Ascending aorta (tissue), 2 donors: ENCODE data around the gene PPM1M. TPM values are rescaled to one million over a fixed set of nuclear protein-coding genes. Genes with fewer than 3 reads are reported as not detected.

Experiments used
- DNase-seq, 2 donors: peaks; one replicate each; pipeline ENCODE4 v3.0.0-alpha.2; 2019; ENCODE audit warnings: low spot score in 2 of 2
- H3K27ac ChIP-seq, 2 donors: fragments of 200-600 bp; sonication (generic); one replicate each; pipeline ENCODE4 v1.5.1; 2016 to 2017; ENCODE audit warnings: mild to moderate bottlenecking in 1 of 2
- H3K27me3 ChIP-seq: fragments of 200-600 bp; sonication (generic); one replicate; pipeline ENCODE4 v1.5.1; 2017
- H3K36me3 ChIP-seq, 2 donors: fragments of 200-600 bp; sonication (generic); one replicate each; pipeline ENCODE4 v1.5.1; 2016
- H3K4me1 ChIP-seq, 2 donors: fragments of 200-600 bp; sonication (generic); one replicate each; pipeline ENCODE4 v1.5.1; 2016 to 2017; ENCODE audit warnings: mild to moderate bottlenecking in 1 of 2
- H3K4me3 ChIP-seq, 2 donors: fragments of 200-600 bp; sonication (generic); one replicate each; pipeline ENCODE4 v1.5.1; 2016 to 2017; ENCODE audit warnings: mild to moderate bottlenecking in 1 of 2
- H3K9me3 ChIP-seq, 2 donors: fragments of 200-600 bp; sonication (generic); one replicate each; pipeline ENCODE4 v1.5.1; 2016
- CTCF ChIP-seq, 3 experiments: fragments of 200-600 bp in 2 of 3; fragments of 450-650 bp in 1 of 3; sonication (generic) in 2 of 3; IDR thresholded peaks; one replicate each; pipeline ENCODE4 v1.5.1; 2016 to 2019; ENCODE audit warnings: antibody characterized with exemption in 3 of 3, mild to moderate bottlenecking in 1 of 3, moderate library complexity in 1 of 3
- intact Hi-C: fragments of 100-400 bp; cut with DNase I; formaldehyde crosslinking; loops from one replicate; pipeline ENCODE4 v1.15.1; 2023
- total RNA-seq: library from RNA; depleted of rRNA; stranded (reverse); fragments of >200 nt; gene quantifications from one replicate; pipeline ENCODE4 v1.1.0, GENCODE V29; 2016

The PPM1M gene
- total RNA-seq, 1 donor from 2014 or later = 20.3 TPM

DNA sequence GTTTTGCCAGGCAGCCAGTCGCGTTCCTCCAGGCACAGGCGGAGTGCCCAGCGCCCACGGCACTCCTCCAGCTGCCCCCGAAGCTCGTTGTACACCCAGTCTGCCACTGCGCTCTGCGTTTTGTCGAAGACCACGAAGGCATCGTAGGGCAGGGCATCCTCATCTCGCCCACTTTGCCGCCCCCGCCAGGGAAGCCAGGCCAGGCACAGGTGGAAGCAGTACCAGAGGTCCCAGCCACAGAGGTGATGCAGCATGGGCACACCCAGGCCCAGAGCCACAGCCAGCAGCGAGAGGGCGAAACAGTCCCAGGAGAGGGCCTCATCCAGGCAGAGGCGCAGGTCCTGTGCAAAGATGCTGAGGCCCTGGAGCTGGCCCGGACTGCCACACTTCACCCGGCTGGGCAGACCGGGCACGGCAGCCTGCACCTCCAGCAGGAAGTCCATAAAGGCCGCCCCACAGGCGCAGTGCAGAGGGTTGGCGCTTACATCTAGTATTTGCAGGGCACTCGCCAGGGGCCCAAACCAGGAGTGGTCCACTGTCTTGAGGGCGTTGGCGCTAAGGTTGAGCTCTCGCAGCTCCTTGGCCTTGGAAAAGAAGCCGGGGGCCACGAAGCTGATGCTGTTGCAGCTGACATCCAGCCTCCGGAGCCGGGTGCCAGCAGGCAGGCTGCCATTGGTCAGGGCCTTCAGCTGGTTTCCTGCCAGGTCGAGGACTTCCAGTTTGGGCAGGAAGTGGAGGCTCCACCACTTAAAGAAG, 23.8 kb upstream of the PPM1M start:
- no peaks in the 10 kb centered on the region for H3K9me3 ChIP-seq
- intact Hi-C loops = no loop called here
- no peak for TF ChIP-seq CTCF (IDR thresholded peaks at IDR 0.05)
- H3K4me3 ChIP-seq = no peak overlapping the region
- no peak for DNase-seq
- no peaks in the 10 kb centered on the region for H3K27me3 ChIP-seq
- no peak overlapping the region for H3K27ac ChIP-seq
- H3K36me3 ChIP-seq = no peaks in the 10 kb centered on the region
- H3K4me1 ChIP-seq = peaks cover 0 to 9% of the 10 kb centered on the region in 2 donors

- Histone ChIP-seq H3K36me3 (peaks cover 0 to 2% of the 10 kb centered on the region in 2 donors), H3K4me3 (no peak overlapping the region), H3K4me1 (peaks cover 0 to 3% of the 10 kb centered on the region in 2 donors), H3K27ac (no peak overlapping the region), H3K9me3 (no peaks in the 10 kb centered on the region), H3K27me3 (no peaks in the 10 kb centered on the region)
- intact Hi-C loops = no loop called here
- DNase-seq = no peak
- TF ChIP-seq CTCF (IDR thresholded peaks at IDR 0.05) = no peak
Observed at GRCh38 chr3:52222319-52223221, 23.0 kb upstream of the PPM1M start.

- intact Hi-C loops = no loop called here
- H3K27me3 ChIP-seq = no peaks in the 10 kb centered on the region
- H3K36me3 ChIP-seq = peaks cover 3 to 13% of the 10 kb centered on the region in 2 donors
Observed at GRCh38 chr3:52223449-52224408, 21.8 kb upstream of the PPM1M start.

DNA sequence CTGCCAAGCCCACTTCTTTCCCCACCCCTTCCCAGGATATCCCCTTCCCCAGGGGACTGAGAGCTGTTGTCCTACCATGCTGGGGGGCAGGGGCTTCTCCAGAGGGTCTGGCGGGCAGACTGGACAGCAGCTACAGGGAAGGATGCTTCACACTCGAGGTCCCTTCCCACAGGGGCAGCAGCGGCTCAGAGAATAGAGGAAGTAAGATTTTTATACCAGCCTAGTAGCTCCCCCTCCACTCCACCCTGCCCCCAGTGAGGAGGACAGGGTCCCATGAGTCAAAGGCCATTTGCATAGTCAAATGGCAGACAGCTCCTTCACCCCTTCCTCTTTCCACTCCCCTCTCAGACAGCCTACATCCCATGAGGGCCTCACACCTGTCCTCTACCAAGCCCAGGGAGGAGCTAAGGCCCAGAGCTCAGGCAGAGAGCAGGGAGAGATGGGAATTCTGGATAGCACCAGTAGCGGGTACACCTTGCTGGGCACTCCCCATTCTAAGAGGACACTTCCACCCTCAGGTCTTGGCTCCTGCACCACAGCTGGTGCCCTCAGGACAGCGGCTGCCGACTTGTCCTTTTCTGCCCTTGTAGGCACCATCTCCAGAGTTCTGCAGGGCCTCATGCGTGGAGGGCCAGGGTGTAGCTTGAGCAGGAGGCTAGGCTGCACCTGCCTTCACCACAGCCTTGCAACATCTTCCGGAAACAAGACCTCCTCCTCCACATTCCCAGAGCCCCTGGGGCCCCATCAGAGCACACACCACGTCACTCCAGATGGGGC, 19.9 kb upstream of the PPM1M start, which contains the start of gene TLR9:
TLR9 (minus strand) TSS at position 194 of the 777 bp plus-strand sequence; CDS start at position 78, 116 bp downstream.
- Histone ChIP-seq H3K36me3 (peaks cover 20 to 32% of the 10 kb centered on the region in 2 donors), H3K4me1 (peaks cover 0 to 2% of the 10 kb centered on the region in 2 donors), H3K27ac (no peak within 1 kb of the TSS), H3K9me3 (no peaks in the 10 kb centered on the region), H3K4me3 (no peak within 1 kb of the TSS), H3K27me3 (no peaks in the 10 kb centered on the region)
- no peak for TF ChIP-seq CTCF (IDR thresholded peaks at IDR 0.05)
- intact Hi-C loops = no loop called here
- DNase-seq = no peak

More at GRCh38 chr3:52223449-52224408, 21.8 kb upstream of the PPM1M start:
- Histone ChIP-seq H3K4me3 (no peak overlapping the region), H3K9me3 (no peaks in the 10 kb centered on the region), H3K4me1 (peaks cover 0 to 3% of the 10 kb centered on the region in 2 donors), H3K27ac (no peak overlapping the region)
- TF ChIP-seq CTCF (IDR thresholded peaks at IDR 0.05) = no peak
- no peak for DNase-seq
